ENCODE measurements around the gene NFKB2.

DNA sequence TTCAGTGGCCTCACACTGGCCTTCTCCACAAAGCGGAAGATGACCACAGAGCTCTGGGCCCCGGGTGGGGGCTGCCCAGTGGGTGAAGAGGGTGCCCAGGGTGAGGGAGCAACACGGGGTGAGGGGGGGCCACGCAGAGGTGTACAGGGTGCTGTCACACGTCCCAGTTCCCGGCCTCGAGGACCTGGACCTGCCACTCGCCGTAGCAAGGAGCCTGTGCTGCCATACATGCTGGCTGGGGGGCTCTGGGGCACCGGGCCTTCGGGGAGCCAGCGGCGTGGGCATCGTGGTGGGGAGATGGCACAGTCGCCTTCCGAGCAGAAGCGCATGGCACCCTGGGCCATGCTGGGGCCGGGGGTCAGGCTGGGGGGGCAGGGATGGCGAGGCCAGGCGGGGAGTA is 21.2 kb downstream of the NFKB2 start:
- TF ChIP-seq, protein P1, sequence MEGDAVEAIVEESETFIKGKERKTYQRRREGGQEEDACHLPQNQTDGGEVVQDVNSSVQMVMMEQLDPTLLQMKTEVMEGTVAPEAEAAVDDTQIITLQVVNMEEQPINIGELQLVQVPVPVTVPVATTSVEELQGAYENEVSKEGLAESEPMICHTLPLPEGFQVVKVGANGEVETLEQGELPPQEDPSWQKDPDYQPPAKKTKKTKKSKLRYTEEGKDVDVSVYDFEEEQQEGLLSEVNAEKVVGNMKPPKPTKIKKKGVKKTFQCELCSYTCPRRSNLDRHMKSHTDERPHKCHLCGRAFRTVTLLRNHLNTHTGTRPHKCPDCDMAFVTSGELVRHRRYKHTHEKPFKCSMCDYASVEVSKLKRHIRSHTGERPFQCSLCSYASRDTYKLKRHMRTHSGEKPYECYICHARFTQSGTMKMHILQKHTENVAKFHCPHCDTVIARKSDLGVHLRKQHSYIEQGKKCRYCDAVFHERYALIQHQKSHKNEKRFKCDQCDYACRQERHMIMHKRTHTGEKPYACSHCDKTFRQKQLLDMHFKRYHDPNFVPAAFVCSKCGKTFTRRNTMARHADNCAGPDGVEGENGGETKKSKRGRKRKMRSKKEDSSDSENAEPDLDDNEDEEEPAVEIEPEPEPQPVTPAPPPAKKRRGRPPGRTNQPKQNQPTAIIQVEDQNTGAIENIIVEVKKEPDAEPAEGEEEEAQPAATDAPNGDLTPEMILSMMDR (IDR thresholded peaks at IDR 0.05) = no peak
- TF ChIP-seq POLR2A (IDR thresholded peaks at IDR 0.05) = no peak
